OCI-LY1 (cell line): ENCODE data around the gene MACROD2.

Source experiments
- EZH2 ChIP-seq: fragments of 200-600 bp; sonication (generic), shearing (Covaris generic); IDR thresholded peaks from 2 replicates; pipeline ENCODE4 v1.8.0; 2017; ENCODE audit warnings: borderline replicate concordance, mixed run types, mild to moderate bottlenecking, antibody characterized with exemption, low read length, moderate library complexity, mixed read lengths
- TF ChIP-seq, protein P1 (sequence below): fragments of 200-600 bp; sonication (generic), shearing (Covaris generic); IDR thresholded peaks from 2 replicates; pipeline ENCODE4 v1.5.1; 2017; ENCODE audit warnings: mild to moderate bottlenecking, antibody characterized with exemption, low read length, moderate library complexity, mixed read lengths

GRCh38 chr20:14688005-14688404 lies 692.7 kb downstream of the MACROD2 start:
- TF ChIP-seq, protein P1, sequence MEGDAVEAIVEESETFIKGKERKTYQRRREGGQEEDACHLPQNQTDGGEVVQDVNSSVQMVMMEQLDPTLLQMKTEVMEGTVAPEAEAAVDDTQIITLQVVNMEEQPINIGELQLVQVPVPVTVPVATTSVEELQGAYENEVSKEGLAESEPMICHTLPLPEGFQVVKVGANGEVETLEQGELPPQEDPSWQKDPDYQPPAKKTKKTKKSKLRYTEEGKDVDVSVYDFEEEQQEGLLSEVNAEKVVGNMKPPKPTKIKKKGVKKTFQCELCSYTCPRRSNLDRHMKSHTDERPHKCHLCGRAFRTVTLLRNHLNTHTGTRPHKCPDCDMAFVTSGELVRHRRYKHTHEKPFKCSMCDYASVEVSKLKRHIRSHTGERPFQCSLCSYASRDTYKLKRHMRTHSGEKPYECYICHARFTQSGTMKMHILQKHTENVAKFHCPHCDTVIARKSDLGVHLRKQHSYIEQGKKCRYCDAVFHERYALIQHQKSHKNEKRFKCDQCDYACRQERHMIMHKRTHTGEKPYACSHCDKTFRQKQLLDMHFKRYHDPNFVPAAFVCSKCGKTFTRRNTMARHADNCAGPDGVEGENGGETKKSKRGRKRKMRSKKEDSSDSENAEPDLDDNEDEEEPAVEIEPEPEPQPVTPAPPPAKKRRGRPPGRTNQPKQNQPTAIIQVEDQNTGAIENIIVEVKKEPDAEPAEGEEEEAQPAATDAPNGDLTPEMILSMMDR = no peak
- TF ChIP-seq EZH2 = no peak
